Activated CD8-positive, alpha-beta memory T cell treated with anti-CD3 and anti-CD28 coated beads, Interleukin-2, amount 50 U/mL, for 24 hours (primary cell): ENCODE measurements around the gene AK8.

Source experiments
- DNase-seq: peaks from one replicate; pipeline ENCODE4 v3.0.0-alpha.2; 2020; ENCODE audit errors: extremely low read depth

Gene AK8

DNA sequence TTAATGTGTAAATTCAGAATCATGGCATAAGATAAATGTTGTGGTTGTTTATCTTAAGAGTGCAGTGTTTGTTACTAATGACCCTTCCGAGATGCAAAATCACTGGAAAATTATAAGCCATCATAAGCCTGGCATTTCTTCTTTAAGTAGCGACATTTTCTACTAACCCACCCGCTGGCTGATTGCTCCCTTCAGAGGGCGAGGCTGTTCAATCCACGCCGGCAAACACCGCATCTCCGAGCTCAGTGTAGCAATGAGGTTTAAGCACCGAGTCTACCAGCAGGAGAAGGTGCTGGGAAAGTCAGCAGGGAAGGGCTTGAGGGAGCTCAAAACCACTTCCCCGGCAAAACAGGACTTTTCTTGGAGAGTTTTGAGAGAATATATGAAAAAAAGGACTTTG is 52.7 kb downstream of the AK8 start:
- no peak for DNase-seq

DNA sequence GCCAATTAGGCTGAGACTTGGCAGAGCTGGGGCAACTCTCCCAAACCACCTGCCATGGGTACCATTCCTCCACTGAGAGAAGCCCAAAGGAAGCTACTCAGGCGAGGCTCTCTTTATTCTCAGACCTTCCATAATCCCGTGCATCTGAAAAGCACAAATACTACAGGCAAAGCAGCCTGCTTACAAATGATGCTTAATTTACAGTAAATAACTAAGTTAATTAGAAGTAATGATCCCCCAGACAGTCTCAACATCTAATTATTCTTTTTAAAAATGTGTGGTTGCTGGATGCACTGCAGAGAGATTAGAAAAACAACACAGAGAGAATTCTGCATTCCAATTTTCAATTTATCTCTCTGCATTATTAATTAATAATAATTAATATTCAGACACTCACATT is 53.1 kb downstream of the AK8 start:
- no peak for DNase-seq

DNA sequence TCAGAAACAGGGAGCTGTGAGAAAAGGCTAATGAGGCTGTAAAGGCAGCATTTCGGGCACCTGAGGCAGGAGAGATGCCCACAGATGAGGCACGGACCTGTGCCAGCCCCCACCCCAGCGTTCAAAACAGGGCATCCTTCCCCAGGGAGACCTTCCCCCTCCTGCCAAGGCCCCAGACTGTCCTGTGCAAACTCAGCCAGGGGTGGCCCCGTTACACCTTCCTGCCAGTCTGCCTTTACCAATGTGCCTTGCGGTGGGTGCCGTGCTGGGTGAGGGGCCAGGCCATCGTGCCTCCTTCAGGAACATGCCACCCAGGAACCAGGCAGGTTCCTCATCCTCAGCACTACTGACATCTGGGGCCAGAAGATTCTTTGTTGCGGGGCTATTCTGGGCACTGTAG is 53.9 kb downstream of the AK8 start:
- DNase-seq: no peak

DNA sequence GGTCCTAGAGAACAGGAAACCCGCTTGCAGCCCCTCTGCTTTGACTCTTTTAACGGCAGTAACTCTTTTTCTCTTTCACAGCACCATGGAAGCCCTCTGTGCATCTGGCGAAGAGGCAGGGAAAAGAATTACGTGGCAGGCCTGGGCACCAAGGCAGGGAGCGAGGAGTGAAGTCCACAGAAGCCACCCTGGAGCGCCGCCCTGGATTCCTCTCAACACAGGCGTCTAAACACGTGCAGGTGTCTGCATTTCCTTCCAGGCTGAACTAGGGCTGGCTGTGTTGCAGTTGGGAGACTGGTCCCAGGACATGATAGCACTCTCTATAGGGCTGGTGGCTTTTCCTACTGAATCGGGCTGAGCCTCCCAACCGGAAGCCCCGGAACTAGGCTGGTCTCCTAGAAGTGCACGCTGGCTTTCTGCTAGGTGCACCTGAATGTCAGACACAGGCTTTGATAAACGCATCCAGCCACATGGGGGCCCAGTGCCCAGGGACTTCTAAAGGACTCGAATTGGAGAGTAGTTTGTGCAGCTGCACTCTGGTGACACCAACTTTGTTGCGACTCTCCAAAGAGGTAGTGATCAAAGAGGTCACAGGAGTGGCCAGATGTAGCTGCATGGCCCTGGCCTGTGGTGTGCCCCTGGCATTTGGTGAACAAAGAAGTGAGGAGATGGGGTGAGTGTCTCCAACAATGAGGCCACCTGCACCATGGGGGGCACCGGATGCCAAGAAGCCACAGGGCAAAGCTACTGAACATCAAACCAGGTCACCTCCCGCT is 54.5 kb downstream of the AK8 start:
- DNase-seq: no peak

DNA sequence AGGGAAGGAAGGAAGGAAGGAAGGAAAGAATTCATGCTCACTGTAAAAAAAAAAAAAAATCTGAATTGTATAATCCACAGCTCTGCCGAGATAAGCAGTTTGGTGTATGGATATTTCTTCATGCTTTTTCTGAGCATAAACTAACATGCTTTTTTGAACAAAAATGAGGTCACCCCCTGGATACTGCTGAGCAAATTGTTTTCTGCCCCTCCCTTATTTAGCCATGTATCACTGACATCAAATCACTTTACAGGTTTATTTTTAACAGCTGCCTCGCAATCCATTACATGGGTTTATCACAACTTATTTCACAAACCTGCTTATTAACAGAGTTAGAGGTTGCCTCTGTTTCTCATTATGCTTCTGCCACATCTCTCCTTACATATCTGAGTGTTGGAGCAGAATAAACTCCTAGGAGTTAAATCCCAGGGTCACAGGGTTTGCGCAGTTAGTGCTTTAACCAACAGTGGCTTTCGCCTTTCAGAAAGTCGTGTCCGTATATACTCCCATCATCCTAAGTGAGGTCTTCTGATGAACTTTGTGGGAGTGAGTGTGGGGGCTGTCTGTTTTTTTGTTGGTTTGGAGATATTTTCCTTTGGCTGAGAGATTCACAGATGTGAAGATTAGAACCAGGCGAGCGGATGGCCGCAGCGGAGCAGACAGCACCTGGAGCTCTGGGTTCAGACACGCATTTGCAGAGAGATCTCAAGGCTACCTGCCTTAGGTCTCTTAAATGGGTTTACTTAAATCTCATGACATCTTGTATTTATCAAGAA is 57.7 kb downstream of the AK8 start:
- no peak for DNase-seq

DNA sequence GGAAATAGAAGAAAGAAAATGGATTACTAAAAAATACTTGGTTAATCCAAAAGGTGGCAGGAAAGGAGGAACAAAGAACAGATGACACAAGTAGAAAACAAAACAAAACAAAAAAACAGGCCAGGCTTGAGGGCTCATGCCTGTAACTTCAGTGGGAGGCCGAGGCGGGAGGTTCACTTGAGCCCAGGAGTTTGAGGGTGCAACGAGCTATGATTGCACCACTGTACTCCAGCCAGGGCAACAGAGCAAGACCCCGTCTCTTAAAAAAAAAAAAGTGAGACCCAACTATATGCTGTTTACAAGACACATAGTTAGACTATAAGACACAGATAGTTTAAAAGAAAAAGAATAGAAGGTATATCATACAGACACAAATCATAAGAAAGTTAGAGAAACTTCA is 59.5 kb downstream of the AK8 start:
- DNase-seq: no peak

DNA sequence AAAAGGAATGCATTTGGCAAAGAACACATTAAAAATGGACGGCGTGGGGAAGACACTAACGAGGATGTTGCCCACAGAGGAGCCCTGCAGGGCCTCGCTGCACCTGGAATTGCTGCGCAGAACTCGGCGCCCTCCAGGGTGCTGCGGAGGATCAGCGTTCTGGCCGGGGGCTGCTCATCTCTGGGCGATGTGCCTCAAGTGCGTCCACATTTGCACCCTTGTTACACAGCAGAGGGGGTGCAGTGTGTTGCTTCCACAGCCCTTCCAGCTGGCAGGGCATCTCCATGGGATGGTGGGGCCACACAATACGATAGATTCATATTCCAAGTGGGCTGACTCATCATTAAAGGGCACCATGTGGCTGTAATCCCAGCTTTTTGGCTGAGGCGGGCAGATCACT is 63.1 kb downstream of the AK8 start:
- DNase-seq: no peak

DNA sequence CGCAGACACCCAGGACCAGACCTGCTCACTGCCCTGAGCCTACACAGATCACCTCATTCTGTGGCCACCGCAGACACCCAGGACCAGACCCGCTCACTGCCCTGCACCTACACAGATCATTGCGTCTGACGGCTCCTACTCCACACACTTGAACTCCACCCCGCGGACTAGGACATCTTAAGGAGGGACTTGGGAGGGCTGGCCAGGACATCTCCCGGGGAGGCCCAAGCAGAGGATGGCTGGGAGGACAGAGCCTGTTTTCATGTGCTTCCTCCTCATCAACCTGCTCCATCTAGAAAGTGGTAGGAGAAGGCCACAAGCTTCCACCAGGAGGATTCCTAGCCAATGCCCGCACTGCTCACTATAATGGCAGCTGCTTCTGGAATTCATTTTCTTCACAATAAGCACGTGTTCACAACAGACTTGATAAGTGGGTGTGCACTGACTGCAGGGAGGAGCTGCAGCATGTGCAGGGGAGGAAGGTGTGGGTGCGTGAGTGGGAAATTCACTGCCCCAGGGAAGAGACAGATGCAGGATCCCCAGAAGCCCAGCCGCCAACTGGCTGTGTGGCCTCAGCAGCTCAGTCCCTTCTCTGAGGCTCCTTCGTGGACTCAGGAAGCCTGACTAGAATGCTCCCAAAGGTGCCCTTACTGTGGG is 64.8 kb downstream of the AK8 start:
- DNase-seq: no peak

DNA sequence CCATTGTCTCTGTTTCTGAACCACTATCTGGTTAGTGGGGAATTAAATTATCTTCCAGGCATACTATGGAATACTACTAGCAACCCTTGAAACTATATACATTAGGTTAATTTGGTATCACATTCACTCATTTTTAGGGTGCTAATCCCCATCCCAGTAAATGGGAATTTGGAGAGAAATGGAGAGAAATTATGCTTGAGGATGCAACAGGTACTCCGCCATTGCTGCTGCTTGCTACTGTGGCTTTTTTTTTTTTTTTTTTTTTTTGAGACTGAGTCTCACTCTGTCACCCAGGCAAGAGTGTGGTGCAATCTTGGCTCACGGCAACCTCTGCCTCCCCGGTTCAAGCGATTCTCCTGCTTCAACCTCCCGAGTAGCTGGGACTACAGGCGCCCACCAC is 66.1 kb downstream of the AK8 start:
- no peak for DNase-seq

DNA sequence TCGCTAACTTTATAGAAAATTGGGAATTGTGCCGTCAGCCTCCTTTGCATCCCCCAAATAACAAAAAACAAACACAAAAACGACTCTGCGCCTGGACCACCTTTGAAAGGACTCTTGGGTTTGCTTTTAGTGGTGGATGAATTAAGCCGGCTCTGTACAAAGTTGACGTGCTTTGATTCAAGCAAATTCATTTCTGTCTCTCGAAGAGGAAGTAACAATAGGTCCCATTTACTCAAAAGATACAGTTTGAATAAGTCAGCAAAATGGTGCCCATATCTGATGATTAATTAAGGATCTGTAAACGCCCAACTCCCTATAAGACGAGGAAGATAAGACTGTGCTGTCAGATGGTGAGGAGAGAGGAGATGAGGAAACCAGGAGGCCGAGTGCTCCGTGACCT is 67.8 kb downstream of the AK8 start:
- no peak for DNase-seq

DNA sequence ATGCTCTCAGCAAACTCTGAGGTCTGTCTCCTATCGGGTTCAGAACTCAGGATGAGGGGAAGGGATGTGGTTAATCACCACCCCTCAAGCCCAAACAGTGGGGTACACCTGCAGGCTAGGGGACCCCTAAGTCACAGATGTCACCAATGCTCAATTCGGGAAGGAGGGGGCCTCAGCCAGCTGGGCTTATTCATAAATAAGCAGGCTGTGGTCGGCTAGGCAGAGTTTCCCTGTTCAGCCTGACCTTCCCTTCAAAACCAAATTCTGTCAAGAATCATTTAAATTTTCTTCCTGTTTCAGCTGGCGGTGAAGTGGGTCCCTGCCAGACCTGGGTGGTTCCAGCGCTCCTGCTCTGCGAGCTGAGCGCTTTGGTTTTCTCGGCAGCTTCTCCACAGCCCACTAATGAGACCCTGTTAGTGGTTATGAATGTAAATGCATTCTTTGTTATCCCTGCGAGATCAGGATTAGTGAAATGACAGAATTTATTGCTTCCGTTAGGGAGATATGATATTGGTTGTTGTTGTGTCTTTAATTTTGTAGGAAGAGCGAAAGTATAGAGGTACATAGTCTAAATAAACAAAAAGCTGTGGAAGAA is 68.3 kb downstream of the AK8 start:
- no peak for DNase-seq

DNA sequence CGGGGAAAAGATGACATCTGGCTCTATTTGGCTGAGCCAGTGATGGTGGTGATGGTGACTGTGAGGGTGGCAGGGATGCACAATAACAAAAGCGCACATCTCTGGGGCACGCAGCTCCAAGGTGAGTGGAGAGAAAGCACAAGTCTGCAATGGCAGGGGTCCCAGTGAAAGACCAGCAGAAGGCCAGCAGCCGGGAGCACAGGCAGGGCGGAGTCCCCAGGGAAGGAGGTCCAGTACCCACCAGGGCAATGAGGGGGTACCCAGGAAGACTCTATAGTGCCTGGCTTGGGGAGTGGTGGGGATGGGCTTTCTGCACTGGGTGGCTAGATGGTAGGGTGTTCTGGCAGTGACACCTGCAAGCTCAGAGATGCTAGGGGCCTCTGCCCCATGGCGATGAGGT is 69.4 kb downstream of the AK8 start:
- no peak for DNase-seq

DNA sequence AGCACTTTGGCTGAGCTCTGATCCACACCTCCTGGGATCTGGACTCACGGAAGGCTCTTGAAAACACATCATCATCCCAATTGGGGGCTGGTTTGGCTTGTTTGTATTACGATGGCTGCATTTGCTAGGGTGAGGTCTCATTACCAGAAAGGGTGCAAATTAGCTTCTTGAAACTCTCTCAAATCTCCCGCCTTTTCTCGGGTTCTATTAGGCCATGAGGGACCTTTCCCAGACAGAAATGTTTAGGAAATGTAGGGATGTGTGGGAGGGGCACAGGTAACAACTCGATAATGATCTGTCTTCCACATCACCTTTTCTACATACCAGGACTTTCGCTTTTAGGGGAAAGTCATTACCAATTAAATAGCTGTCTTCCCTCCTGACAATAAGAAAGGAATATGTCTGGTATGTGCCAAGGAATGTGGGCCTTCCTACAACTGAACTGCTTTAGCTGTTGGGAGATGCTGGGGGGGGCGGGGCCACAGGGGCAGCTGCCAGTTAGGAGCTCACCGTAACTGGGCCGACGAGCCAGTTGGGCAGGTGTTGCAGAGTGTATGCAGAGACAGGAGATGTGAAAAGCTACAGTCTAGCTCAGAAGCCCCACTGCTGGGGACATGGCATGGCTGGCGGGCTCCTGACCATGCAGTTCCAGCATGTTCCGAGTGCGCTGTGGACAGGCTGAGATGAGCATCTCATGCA is 71.2 kb downstream of the AK8 start:
- DNase-seq: no peak

DNA sequence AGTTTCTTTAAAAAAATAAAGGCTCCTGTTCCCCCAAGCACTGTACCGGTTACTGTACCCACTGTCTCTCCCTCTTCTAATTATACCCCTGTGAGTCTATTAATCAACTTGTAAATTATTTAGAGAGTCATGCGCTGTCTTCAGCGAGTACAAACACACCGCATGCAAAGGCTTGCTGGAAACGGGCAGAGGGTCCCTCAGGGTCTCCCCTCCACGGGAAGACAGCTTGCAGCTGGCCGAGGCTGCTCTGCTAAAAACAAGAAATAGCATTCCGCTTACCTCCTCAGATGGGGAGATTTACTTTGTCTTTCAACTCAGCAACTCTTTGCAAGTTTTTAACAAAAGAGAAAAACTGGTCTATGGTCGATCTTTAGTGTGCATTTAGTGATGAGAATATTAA is 71.8 kb downstream of the AK8 start:
- no peak for DNase-seq

DNA sequence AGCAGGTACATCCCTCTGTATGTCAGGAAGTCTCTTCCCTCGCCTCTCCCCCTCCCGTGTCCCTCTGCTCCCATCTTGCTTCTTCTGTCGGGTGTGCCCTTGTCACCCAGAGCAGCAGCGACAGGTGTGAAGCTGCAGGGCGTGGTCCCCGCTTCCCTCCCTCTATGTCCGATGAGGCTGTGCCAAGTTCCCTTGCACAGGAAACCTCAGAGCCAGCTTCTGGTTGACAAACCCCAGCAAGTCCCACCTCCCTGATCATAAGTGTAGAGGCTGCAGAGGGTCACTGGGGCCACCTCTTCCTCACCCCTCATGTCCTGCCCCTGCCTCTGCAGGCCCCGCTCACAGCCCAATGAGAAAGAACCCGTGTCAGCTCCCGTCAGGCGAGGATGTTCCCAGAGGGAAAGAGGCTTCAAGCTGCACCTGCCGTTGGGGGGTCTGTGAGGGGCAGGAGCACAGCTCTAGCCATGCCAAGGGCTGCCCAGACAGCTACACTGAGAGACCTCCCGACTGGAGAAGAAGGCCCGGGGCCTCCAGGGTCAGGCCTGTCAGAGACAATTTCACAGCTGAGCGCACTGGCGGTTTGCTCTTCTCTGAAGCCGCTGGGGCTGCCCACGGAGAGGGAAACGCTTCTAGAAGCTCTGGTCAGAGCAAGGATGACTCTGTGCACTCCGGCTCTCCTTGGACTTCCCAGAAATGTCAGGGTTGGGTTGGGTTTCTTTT is 73.3 kb downstream of the AK8 start:
- DNase-seq: no peak

DNA sequence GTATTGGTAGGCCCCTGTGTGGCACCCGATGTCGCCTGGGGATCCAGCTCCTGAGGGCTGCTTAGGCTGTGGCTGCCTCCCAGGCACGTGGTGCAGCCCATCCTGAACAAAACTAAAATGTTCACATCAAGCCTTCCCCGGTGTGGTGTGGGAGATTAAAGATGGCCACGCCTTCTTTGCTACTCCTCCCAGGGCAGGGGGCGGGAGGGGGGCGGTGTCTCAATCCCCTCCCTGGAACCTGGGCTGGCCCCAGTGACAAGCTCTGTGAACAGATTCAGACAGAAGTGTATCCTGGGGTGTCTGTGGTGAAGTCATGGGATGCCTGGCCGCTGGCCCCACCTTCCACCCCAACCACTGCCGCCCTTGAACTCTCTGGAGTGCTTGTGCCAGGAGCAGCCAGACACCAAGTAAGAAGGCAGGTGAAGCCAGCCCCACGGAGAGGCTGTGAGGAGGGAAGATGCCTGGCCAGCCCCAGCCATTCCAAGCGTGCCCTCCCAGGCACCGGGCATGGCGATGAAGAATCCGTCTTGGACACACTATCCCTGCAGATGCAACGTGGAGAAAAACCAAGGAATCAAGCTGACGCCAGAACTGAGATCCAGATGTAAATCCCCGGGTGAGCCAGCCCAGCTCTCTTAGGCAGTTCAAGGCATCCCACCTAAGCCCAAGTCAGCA is 75.8 kb downstream of the AK8 start:
- DNase-seq: no peak

DNA sequence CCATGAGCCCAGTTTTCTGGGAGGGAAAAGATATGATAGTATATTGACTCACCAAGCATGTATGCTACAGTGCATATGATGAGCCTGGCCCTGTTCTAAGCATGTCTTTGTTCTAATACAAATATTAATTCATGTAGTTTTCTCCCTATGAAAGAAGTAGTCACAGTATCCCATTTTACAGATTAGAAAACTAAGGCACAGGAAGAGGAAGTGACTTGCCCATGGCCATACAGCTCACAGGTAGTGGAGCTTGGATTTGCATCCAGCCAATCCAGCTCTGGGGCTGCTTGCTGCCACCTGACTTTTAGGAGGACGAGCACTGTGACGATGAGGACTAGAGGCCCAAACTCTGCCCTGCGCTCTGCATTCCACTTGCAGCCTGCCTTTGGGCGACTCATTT is 76.4 kb downstream of the AK8 start:
- no peak for DNase-seq

DNA sequence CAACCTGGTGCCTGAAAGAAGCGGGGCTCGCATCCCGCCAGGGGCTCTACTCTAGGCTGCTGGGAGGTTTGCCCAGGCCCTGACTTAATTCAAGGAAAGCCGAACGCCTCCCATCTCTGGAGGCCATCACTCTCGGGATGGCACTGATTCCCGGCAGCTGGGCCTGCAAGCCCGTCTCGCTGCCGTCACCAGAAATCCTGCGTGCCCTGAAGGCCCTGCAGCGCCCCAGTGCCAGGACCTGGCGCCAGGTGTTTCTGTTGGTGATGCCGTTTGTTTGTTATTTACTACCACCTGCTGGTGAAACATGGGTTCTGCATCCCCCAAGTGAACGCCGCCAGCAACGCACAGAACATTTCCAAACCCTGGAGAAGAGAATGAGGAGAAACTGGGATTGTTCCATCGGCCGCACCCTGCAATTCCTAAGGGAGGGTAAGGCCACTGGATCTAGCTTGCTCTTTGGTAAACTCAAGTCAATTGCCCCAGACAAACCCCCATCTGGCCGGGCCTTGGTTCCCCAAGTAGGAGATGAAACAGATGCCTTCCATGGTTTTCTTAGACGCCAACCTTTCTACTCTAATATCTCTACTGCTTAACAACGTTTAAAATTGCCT is 77.9 kb downstream of the AK8 start:
- peak; percentile 10 for DNase-seq

DNA sequence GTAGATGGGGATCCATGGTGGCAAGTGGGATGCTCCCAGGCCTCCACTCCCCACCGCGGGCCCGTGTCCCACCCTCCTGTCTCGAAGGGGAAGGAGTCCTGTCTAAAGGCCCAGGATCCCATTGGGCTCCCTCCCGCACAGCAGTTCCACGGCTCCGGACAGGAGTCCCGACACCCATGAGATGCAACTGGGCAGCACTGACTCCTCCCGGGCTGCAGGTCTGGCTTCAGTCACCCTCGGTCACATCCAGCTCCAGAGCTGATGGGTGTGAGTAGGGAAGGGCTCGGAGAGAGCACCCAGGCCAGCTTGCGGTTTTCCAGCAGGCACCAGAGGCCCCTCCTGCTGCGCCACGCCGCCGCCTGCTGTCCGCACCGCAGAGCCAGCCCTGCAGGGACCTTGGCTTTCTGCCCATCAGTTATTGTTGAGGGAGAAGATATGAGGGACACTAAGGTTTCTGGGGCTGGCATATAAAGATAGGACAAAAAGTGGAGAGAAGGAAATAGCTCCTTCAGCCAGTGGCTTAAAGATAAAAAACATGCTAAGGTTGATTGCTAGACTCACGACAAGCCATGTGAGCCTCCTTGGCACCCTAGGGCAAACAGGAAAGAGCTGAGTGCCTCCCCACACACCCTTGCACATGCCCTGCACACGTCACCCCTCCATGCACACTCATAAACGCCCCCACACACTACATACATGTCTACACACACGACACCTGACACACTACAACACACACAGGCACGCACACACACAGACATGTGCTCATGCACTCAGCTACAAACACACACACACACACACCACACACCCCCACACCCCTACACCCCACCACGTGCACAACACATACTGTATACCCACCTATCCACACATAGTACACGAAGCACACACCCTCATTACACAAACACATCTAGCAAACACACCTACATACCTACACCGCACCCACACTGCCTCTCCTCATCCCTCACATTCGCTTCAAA is 79.0 kb downstream of the AK8 start:
- DNase-seq: no peak
